Measurements from ENCODE around the gene GTF3C2.

Gene GTF3C2

GRCh38 chr2:27291865-27292264 lies 64.7 kb downstream of the GTF3C2 start:
- DNase-seq: no peak

GRCh38 chr2:27290549-27290948 lies 66.0 kb downstream of the GTF3C2 start:
- no peak for DNase-seq

- no peak for DNase-seq
These were observed 68.0 kb downstream of the GTF3C2 start for GRCh38 chr2:27288610-27289009.

- no peak for DNase-seq
These were observed 71.1 kb downstream of the GTF3C2 start for GRCh38 chr2:27285481-27285880.

- no peak for DNase-seq
These were observed 71.6 kb downstream of the GTF3C2 start for GRCh38 chr2:27284996-27285395.

- no peak for DNase-seq
These were observed 73.7 kb downstream of the GTF3C2 start for GRCh38 chr2:27282892-27283291.

- no peak for DNase-seq
These were observed 74.6 kb downstream of the GTF3C2 start, which contains the start of gene TRIM54 for GRCh38 chr2:27281855-27282559. Gene TRIM54, plus strand, starts transcription at chr2:27282429. Its CDS starts 303 bp downstream, at chr2:27282732.

- DNase-seq: no peak
These were observed 75.1 kb downstream of the GTF3C2 start for GRCh38 chr2:27281442-27281841.

- DNase-seq: no peak
These were observed 75.7 kb downstream of the GTF3C2 start for GRCh38 chr2:27280826-27281225.

GRCh38 chr2:27278010-27278409 lies 78.6 kb downstream of the GTF3C2 start:
- no peak for DNase-seq
